Measurements from ENCODE around the gene DENND4A. TPM values are rescaled to one million over a fixed set of nuclear protein-coding genes. Genes with fewer than 3 reads are reported as not detected.

Gene DENND4A
- total RNA-seq, 6 donors from 2014 or later, result 20.9 to 66.4 (median 30.8) TPM

GRCh38 chr15:65789759-65790425 lies 2.2 kb downstream of the DENND4A start:
- no peak for TF ChIP-seq CTCF (IDR thresholded peaks at IDR 0.05)
- no peak for TF ChIP-seq EP300 (IDR thresholded peaks at IDR 0.05)
- TF ChIP-seq POLR2AphosphoS5 (IDR thresholded peaks at IDR 0.05), result no peak
- TF ChIP-seq POLR2A (IDR thresholded peaks at IDR 0.05), result no peak
- peak overlapping the region in 1 of 4 donors; percentile 68 for H3K4me3 ChIP-seq
- DNase-seq (no peak), ATAC-seq (ENCODE audit: low FRiP score in 2 of 2) (no peak)
- 82 to 85% methylated on average over 10 of the region's 10 CpGs for WGBS, 2 donors
- no peaks in the 10 kb centered on the region for H3K27me3 ChIP-seq
- peak overlapping the region in 1 of 4 donors; percentile 100 for H3K27ac ChIP-seq
- peaks cover 32 to 46% (median 34%) of the 10 kb centered on the region in 4 donors for H3K4me1 ChIP-seq
- H3K9me3 ChIP-seq, result no peaks in the 10 kb centered on the region
- H3K36me3 ChIP-seq, result no peaks in the 10 kb centered on the region

- ATAC-seq (ENCODE audit: low FRiP score in 2 of 2), result no peak
- no peak for DNase-seq
- Histone ChIP-seq H3K4me3 (no peak overlapping the region), H3K27ac (no peak overlapping the region), H3K27me3 (no peaks in the 10 kb centered on the region), H3K9me3 (no peaks in the 10 kb centered on the region), H3K4me1 (peaks cover 32 to 46% (median 34%) of the 10 kb centered on the region in 4 donors), H3K36me3 (no peaks in the 10 kb centered on the region)
- 92 to 96% methylated on average over 3 of the region's 3 CpGs for WGBS, 2 donors
- TF ChIP-seq POLR2AphosphoS5 (IDR thresholded peaks at IDR 0.05) (no peak), CTCF (IDR thresholded peaks at IDR 0.05) (no peak), POLR2A (IDR thresholded peaks at IDR 0.05) (no peak), EP300 (IDR thresholded peaks at IDR 0.05) (no peak)
Observed at GRCh38 chr15:65789105-65789504, 3.0 kb downstream of the DENND4A start.

- no peak for DNase-seq
- peaks cover 23 to 37% (median 28%) of the 10 kb centered on the region in 4 donors for H3K4me1 ChIP-seq
- 36 to 39% methylated on average over 2 of the region's 2 CpGs for WGBS, 2 donors
- TF ChIP-seq EP300 (IDR thresholded peaks at IDR 0.05) (no peak), POLR2A (IDR thresholded peaks at IDR 0.05) (no peak), CTCF (IDR thresholded peaks at IDR 0.05) (no peak), POLR2AphosphoS5 (IDR thresholded peaks at IDR 0.05) (no peak)
- H3K27me3 ChIP-seq, result no peaks in the 10 kb centered on the region
- H3K9me3 ChIP-seq, result no peaks in the 10 kb centered on the region
- H3K4me3 ChIP-seq, result no peak overlapping the region
- ATAC-seq (ENCODE audit: low FRiP score in 2 of 2), result no peak
- no peaks in the 10 kb centered on the region for H3K36me3 ChIP-seq
- H3K27ac ChIP-seq, result peak overlapping the region; percentile 17 to 74 (median 54)
Observed at GRCh38 chr15:65787260-65787659, 4.8 kb downstream of the DENND4A start.

GRCh38 chr15:65785151-65785550 lies 6.9 kb downstream of the DENND4A start:
- 83 to 87% methylated on average over 6 of the region's 6 CpGs for WGBS, 2 donors
- no peaks in the 10 kb centered on the region for H3K36me3 ChIP-seq
- TF ChIP-seq CTCF (IDR thresholded peaks at IDR 0.05) (no peak), POLR2AphosphoS5 (IDR thresholded peaks at IDR 0.05) (no peak), POLR2A (IDR thresholded peaks at IDR 0.05) (no peak), EP300 (IDR thresholded peaks at IDR 0.05) (no peak)
- no peaks in the 10 kb centered on the region for H3K9me3 ChIP-seq
- peaks cover 16 to 29% (median 23%) of the 10 kb centered on the region in 4 donors for H3K4me1 ChIP-seq
- H3K4me3 ChIP-seq, result no peak overlapping the region
- H3K27ac ChIP-seq, result no peak overlapping the region
- DNase-seq, result no peak
- H3K27me3 ChIP-seq, result no peaks in the 10 kb centered on the region
- ATAC-seq (ENCODE audit: low FRiP score in 2 of 2), result no peak

GRCh38 chr15:65783872-65784271 lies 8.2 kb downstream of the DENND4A start:
- Histone ChIP-seq H3K9me3 (no peaks in the 10 kb centered on the region), H3K36me3 (no peaks in the 10 kb centered on the region), H3K4me3 (no peak overlapping the region), H3K4me1 (peaks cover 11 to 21% (median 14%) of the 10 kb centered on the region in 4 donors), H3K27ac (no peak overlapping the region), H3K27me3 (no peaks in the 10 kb centered on the region)
- TF ChIP-seq CTCF (IDR thresholded peaks at IDR 0.05) (no peak), POLR2AphosphoS5 (IDR thresholded peaks at IDR 0.05) (no peak), EP300 (IDR thresholded peaks at IDR 0.05) (no peak), POLR2A (IDR thresholded peaks at IDR 0.05) (no peak)
- DNase-seq (no peak), ATAC-seq (ENCODE audit: low FRiP score in 2 of 2) (no peak)
- 65 to 70% methylated on average over 5 of the region's 5 CpGs for WGBS, 2 donors
